ENCODE results near the gene ZSCAN29.

DNA sequence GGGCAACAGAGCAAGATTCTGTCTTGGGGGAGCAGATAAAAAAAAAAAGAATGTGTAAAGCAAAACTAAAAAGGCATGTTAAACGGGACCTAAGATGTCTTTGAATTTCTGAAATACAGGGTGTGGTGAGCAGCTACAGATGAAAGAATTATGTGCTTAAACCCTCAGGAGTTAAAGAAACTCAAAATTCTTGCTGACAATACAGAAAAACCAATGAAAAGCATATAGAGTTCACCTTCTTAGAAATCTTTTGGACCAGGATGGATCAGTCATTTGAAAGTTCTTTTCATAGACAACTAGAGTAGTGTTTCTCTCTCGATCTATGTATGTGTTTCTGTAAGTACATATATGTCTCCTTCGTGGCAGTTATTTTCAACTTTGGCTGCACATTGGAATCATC lies 31.4 kb upstream of the ZSCAN29 start:
- TF ChIP-seq CTCF (IDR thresholded peaks at IDR 0.05) (no peak), EP300 (IDR thresholded peaks at IDR 0.05) (no peak), POLR2A (IDR thresholded peaks at IDR 0.05) (no peak)
